ENCODE measurements around the gene UCHL3.

The UCHL3 gene

DNA sequence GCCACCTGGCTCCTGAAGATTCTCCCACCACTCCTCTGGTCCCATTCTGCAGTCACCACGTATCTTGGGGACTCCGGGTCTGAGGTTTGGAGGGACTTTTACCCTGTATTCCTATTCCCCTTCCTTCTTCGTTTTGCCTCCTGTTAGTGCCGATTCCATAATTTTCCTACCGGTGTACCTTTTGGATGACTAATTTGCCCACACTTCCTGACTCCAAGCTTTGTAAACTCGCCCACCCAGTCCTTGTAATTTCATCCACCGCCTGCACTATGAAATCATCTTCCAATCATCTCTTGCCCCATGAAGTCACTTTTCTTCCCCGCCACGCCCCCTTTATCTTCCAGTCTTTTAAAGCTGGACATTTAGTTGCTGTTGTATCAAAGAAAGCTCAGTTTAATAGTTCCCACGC, 572 bp downstream of the UCHL3 start:
- no peak for DNase-seq (ENCODE audit: low read depth)

DNA sequence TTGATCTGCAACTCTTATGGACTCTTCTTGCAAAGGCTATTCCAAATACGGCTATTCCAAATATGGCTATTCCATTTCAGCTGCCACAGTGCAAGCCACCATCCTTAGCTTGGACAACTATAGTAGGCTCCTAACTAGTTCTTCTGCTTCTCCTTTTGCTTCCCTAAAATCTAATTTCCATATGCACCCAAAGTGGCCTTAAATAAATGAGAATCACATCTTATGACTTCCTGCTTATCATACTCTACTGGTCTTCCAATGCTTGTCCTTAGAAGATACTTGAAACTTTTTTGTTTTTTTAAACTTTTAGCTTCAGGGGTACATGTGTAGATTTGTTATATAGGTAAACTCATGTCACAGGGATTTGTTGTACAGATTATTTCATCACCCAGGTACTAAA, 4.9 kb downstream of the UCHL3 start:
- no peak for DNase-seq (ENCODE audit: low read depth)

DNA sequence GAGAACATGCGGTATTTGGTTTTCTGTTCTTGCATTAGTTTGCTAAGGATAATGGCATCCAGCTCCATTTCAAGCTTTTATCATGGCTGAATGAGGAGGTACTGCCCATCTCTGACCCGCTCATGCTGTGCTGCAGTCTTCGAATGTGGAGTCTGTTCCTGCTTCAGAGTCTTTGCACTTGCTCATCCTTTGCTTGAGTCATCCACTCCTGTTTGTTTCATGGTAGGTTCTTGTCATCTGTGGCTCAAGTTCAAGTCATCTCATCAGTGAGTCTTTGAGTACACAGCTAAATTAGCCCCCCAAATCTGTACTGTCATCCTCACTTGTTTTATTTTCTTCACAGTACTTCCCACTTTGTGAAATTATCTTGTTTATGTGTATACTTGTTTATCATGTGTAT, 5.4 kb downstream of the UCHL3 start:
- DNase-seq (ENCODE audit: low read depth), result no peak

DNA sequence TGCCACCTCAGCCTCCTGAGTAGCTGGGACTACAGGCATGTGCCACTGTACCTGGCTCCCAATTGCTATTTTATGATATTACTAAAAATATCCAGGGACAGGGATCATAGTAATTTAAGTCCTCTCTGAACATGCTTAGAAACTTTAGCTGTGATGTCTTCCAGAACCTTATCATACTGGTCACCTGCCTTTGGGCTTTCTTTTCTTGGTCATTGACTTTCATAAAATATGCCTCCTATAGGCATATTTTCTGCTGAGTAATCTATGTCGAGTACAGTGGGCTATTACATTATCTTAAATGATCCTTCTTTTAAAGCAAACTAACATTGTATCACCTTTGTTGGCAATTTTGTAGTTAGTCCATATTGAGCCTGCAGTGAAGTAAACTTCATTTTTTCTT, 6.2 kb downstream of the UCHL3 start:
- DNase-seq (ENCODE audit: low read depth), result no peak

DNA sequence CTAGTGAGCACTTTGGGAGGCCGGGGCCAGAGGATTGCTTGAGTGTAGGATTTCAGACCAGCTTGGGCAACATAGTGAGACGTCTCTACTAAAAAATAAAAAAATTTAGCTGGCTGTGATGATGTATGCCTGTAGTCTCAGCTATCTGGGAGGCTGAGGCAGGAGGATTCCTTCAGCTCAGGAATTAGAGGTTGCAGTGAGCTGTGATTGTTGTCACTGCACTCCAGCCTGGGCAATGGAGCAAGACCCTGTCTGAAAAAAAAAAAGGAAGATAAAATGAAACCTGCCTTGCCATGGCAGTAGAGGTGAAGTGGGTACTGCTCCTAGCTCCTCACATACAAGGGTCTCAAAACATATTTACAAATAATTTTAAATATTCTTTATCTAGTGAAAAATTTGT, 7.4 kb downstream of the UCHL3 start:
- no peak for DNase-seq (ENCODE audit: low read depth)

DNA sequence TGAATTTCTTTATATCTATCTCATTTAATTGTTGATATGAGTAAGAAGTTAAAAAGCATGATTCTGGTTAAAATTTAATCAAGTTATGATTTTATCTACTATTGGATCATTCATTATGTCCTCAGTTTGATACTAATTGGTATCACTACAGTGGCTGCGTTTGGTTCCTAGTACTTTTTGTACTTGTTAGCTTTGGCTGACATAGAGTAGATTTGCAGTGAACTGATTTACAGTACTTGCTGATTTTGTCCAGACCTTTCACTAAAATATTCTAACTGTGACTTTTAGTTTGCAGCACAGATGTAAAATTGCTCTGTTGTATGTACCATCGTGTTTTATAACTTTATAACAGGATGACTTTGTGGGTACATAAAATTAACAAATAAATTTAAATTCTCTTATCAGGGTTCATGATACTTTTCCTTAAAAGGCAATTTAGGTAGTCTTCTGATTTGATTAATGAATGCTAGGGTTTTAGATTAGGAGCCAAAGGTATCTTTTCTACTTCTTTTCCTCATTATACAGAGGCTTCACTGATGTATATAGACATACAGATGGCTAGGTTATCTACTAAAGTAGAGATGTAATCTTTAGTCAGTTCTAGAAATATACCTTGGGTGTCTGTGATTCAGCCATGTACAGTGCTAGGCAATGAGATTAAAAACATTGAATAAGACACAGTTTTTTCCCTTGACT, 8.7 kb downstream of the UCHL3 start:
- no peak for DNase-seq (ENCODE audit: low read depth)

DNA sequence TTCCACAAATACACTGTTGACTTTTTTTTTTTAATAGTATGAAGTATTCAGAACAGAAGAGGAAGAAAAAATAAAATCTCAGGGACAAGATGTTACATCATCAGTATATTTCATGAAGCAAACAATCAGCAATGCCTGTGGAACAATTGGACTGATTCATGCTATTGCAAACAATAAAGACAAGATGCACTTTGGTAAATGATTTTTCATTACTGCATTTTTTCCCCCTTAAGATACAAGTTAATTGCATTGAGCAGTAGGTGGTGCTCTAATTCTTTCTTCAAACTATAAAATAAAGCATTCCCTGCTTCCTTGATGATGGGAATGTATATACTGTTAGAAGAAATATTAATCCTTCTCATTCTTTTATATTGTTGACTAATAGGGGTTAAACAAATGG, 17.1 kb downstream of the UCHL3 start:
- no peak for DNase-seq (ENCODE audit: low read depth)

DNA sequence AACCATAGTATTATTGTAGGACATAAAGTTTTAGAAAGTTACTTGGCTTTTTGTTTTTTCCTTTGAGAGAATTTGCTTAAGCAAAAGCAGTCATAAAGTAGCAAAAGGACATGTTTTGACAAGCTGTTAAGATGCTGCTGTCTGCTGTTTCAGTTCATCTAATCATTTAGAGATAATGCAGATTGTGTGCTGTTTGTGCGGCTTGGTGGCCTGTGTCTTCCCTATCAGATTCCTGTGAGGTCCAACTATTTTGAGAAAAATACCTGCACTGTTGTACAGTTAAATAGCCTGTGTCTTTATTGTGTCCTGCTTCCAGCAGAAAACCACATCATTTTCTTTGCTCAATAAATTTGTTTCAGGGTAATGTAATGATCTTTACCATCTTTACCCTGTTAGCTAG, 20.0 kb downstream of the UCHL3 start:
- DNase-seq (ENCODE audit: low read depth), result no peak

DNA sequence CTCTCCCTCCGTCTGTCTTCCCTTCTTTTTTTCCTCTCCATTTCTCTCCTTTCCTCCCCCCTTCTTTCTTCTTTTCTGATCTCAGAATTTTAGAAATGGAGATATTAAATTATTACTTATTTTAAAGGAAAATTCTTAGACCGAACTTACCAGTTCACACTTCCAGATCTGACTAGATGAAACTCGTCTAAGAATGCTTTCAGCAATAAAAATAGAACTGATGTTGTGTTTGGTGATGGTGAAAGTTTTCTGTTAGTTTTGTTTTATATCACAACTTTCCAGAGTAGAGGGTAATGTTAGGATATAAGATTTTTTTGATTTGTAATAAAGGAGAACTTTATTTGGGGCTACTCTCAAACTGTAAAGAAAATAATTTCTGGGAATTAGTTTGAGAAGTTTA, 29.9 kb downstream of the UCHL3 start:
- no peak for DNase-seq (ENCODE audit: low read depth)

DNA sequence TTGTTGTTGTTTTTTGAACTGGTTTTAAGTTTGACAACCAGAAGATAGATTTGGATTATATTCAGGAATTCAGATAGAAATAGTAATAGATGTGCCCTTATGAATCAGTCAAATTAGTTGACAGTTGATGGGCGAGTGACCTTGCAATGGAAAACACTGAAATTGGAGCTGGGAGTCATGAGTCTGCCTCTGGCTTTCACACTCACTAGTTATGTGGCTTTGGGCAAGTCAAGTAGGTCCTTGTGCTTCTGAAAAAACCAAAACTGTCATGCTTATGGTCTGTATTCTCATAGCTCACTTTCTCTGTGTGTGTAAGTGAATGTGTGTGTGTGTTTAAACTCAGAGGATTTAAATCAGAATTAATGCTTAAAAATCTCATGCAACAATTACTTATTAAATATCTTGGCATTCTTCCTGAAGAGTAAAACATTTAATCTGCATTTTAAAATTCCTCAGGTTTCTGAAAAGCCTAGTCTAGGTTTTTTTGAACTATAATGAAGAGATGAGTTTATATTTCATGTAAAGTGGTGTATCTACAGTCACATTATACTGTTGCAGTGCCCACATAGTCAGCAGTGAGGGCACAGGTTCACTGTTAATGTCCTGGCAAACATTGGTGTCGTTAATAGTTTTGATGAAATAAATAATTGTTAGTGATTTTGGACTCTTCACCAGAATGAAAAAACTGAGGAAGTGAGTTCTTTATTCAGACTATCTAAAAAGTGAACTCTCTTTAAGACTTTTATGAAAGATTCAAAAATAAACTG, 32.5 kb downstream of the UCHL3 start:
- DNase-seq (ENCODE audit: low read depth), result no peak

DNA sequence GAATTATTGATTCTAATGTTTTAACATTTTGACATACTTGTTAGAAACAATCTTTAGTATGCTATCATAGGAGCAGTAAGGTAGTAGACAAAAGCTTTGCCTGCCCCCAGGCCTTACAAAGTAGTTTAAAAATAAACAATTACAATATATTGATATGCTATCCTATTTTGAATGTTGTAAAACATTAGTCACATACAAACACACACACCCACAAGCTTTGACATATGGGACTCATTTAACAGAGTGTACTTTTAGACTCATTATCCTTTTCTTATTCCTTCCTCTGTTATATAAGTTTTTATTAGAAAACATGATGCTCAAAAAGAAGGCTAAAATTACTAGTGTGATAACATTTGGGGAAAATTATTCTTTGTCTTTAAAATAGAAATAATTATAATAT, 33.5 kb downstream of the UCHL3 start:
- DNase-seq (ENCODE audit: low read depth), result no peak

DNA sequence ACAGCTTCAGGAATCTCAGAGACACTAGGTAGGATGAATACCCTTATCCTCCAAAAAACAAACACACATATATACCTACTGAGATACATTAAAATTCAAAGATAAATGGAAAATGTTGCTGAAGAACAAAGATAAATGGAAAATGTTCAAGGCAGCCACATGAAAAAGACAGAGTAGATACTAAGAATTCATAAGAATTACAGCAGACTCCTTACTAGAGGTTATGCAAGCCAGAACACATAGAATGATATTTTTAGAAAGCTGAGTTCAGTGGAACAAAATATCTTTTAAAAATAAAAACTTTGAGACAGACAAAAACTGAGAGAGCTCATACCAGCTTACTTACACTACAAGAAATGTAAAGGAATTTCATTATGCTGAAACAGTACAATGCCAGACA, 35.6 kb downstream of the UCHL3 start:
- no peak for DNase-seq (ENCODE audit: low read depth)

DNA sequence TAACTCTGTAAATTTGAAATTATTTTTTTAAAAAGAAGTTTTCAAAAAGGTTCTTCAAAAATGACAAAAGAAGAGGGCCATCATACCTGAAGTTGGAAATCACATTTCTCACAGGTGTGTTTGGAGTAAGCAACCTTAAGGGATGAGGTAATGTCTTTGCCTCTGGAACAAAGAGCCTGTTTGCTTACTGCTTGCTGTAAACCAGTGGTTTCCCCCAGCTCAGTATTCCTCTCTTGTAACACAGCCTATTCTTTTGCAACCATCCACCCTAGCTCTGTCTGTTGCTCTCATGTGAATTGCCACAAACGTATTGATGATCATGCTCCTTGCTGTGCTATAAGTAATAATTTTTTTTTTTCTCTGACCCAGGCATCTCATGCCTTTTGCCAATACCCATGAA, 38.1 kb downstream of the UCHL3 start:
- DNase-seq (ENCODE audit: low read depth), result no peak

DNA sequence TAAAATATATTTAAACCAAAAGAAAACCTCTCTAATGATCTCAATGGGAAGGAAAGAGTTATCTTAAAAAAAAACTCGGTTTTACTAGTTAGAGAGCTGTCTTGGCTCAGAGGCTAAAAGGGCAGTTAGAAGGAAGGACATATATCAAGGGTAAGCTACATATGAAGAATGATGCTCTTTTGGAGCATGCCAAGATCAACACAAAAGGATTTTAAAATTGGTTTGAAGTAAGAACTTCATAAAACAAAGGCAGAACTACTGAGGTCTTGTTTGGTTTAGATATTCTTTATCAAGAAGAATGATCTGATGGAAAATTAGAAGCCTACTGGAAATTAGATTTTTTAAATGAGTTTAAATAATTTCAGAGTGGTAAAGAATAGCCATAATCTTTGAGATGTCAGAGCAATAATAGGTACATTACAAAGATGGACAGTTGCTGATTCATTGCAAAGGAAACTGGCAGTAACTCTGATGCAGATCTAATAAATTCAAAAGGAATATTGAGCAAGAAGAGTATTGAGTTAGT, 47.1 kb downstream of the UCHL3 start:
- DNase-seq (ENCODE audit: low read depth), result no peak

DNA sequence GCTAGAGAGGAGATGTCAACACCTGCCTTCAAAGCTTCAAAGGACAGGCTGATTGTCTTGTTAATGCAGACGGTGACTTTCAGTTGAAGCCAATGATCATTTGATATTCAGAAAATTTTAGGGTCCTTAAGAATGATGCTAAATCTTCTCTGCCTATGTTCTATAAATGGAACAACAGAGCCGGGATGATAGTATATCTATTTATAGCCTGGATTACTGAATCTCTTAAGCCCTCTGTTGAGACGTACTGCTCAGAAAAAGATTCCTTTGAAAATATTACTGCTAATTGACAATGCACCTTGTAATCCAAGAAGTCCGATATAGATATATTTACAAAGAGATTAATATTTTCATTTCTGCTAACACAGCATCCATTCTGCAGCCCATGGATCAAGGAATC, 50.8 kb downstream of the UCHL3 start:
- DNase-seq (ENCODE audit: low read depth), result no peak

DNA sequence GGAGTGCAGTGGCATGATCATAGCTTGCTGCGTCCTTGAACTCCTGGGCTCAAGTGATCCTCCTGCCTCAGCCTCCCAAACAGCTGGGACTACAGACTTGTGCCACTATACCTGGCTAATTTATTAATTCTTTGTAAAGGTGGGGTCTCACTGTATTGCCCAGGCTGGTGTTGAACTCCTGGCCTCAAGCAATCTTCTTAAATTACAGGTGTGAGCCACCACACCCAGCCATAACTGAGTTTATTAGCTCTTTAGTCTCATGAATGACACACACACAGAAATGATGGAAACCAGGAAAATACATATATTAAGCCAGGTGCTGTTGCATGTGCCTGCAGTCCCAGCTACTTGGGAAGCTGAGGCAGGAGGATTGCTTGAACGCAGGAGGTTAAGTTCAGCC, 53.4 kb downstream of the UCHL3 start:
- no peak for DNase-seq (ENCODE audit: low read depth)

DNA sequence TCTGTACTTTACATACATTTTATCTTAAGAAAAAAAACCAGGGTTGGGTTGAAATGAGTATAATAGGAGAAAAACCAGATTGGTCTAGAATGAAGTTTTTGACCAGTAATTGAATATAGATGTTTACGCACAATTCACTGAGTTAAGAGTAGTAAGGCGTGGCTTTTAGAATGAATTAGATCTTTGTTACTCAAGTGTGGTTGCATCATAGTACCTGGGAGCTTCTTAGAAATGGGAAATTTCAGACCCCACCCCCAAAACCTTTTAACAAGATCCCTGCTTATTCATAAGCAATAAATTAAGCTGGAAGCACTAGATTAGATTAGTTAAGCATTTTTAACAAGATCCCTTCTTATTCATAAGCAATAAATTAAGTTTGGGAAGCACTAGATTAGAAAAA, 57.9 kb downstream of the UCHL3 start:
- no peak for DNase-seq (ENCODE audit: low read depth)

DNA sequence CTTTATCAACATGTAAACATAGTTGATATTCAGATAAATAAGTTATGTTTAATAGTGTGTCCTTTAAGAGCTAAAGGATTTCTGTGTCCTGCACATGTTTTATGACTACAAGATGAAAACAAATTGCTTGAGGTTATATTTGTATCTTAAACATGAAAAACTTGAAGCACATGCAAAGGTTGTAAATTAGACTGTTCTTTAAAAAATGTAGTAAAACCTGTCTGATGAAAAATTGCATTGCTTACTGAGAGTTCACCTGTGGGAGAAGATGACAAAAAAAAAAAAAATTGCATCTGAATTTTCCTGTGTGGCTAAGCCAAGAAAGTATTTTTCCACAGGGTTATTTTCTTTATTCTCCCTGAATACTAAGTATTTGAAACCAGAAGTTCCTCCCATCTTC, 60.9 kb downstream of the UCHL3 start:
- no peak for DNase-seq (ENCODE audit: low read depth)

DNA sequence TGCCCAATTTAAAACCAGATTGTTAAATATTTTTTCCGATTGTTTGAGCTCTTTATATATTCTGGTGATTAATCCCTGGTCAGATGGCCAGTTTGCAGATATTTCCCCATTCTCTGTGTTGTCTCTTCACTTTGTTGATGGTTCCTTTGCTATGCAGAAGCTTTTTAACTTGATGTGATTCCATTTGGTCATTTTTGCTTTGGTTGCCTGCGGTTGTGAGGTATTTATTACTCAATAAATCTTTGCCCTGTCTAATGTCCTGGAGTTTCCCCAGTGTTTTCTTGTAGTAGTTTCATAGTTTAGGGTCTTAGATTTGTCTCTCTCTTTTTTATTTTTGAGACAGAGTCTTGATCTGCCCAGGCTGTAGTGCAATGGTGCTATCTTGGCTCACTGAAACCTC, 62.8 kb downstream of the UCHL3 start:
- DNase-seq (ENCODE audit: low read depth), result no peak

DNA sequence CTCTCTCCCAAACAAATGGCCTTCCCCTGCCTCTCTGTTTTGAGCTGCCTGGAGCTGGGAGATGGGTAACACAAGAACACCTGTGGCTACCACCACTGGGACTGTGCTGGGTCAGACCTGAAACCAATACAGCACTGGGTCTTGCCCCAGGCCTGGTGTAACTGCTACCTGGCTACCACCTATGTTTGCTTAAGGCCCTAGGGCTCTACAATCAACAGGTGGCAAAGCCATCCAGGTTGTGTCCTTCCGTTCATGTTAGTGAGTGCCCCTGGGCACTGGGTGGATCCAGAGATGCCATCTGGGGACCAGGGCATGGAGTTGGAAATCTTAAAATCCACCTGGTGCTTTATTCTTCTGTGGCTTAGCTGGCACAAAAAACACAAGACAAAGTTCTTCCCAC, 67.6 kb downstream of the UCHL3 start:
- DNase-seq (ENCODE audit: low read depth), result no peak

DNA sequence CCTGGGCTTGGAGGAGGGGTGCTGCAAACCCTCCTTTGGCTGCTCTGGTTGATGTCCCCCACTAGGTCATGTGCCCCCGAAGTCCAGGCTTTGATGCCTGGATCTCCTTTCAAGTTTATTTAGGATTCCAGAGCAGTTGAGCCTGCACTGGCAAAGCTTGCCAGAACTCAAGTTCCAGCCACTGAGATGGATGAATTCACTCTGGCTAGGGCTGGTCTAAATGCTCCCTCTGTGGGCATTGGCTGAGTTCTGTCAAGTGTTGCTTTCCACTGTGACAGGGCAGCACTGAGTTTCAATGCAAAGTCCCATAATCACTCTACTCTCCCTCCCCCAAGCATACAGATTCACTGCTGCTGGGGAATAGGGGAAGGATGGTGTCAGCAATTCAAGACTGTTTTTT, 68.7 kb downstream of the UCHL3 start:
- no peak for DNase-seq (ENCODE audit: low read depth)

DNA sequence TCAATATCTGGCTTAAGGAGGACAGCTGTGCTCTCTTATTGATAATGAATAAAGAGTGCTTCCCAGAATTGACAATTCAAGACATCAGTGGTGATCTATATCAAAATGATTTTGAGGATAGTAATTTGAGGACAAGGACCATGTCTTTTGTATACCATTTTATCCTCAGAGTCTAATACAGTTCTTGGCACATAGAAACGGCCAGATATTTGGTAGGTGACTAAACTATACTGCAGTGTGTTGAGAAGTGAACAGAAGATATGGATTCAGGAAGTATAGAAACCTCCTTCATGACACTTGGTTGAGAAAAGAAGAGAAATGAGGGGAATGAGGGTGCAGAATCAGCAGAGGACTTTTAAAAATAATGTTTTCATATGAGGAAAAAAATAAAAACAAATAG, 70.4 kb downstream of the UCHL3 start:
- DNase-seq (ENCODE audit: low read depth), result no peak

DNA sequence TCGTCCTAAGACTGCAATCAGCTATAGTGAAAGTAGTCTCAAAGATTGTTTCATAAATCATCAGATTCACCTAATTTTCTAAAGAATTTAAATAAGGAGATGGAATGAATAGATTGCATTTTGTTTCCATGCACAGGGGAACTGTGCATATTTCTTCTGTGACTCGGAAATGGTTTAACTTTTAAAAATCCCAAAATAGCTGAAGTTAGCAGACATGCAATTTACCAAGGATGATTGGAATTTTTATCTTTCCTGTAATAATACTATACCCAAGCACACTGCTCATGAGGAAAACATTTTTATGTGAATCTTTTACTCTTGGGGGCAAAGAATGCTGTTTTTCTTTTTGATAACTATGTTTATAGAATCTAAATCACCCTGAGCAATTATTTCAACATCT, 71.6 kb downstream of the UCHL3 start:
- DNase-seq (ENCODE audit: low read depth), result no peak

DNA sequence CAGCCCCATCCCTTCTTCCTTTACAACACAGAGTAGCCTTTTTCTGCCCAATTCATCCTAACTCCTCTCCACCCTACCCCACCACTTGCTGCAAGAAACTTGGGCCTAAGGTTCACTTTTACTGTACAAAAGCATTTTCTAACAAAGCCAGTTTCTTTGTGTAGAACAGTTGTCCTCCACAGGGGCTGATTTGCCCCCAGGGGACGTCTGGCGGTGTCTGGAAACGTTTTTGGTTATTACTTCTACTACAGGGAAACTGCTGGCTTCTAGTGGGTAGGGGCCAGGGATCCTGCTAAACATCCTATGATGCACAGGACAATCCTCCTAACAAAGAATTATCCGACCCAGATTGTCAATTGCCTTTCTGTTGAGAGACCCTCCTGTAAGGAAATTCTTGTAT, 79.2 kb downstream of the UCHL3 start:
- no peak for DNase-seq (ENCODE audit: low read depth)
